GM12891 (cell line): ENCODE measurements around the gene CTNNA3.

Experiments used
- DNase-seq: peaks from one replicate; pipeline ENCODE4 v3.0.0; 2011; ENCODE audit warnings: low spot score; ENCODE audit not compliant: insufficient read length
- FAIRE-seq: peaks from 2 replicates; lab custom pipeline; 2011; peaks lifted over from hg19 to GRCh38; lab: Jason Lieb, UNC
- PAX5 ChIP-seq: IDR thresholded peaks from 2 replicates; pipeline ENCODE4 v1.6.1; 2011; ENCODE audit warnings: low read length, moderate library complexity, mild to moderate bottlenecking; ENCODE audit not compliant: insufficient read depth, severe bottlenecking
- POLR2A ChIP-seq: IDR thresholded peaks from 2 replicates; pipeline ENCODE4 v1.6.1; 2011; ENCODE audit warnings: low read depth, low read length, control low read depth
- POLR2AphosphoS5 ChIP-seq: IDR thresholded peaks from 2 replicates; pipeline ENCODE4 v1.6.1; 2011; ENCODE audit warnings: low read depth, low read length, control low read depth
- POU2F2 ChIP-seq: IDR thresholded peaks from 2 replicates; pipeline ENCODE4 v1.6.1; 2011; ENCODE audit warnings: low read depth, mild to moderate bottlenecking, control low read depth, low read length, moderate library complexity
- SPI1 ChIP-seq: IDR thresholded peaks from 2 replicates; pipeline ENCODE4 v1.6.1; 2011; ENCODE audit warnings: low read depth, low read length, control low read depth
- TAF1 ChIP-seq: IDR thresholded peaks from 2 replicates; pipeline ENCODE4 v1.6.1; 2011; ENCODE audit warnings: low read depth, low read length, control low read depth

The CTNNA3 gene

DNA sequence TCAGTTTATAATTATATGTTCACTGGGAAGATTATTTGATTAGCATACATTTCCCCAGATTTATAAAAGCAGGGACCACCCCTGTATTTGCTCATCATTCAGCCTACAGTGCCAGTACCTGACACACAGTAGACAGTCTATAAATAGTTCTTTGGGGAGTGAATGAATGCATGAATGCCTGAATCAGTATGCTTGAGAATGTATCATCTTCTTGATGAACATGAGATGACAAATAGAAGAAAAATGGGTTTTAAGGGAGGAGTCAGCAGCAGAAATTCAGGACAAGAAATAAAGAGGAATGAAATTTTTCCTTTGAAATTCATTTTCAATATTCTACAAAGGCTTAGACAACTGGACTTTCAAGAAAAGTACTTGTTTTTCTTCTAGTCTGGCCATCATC is 1066.0 kb downstream of the CTNNA3 start:
- FAIRE-seq, result no peak
- DNase-seq, result no peak
- no peak for TF ChIP-seq POLR2A
- TF ChIP-seq POU2F2, result no peak
- no peak for TF ChIP-seq TAF1
- TF ChIP-seq PAX5, result no peak
- TF ChIP-seq SPI1, result no peak
- no peak for TF ChIP-seq POLR2AphosphoS5

DNA sequence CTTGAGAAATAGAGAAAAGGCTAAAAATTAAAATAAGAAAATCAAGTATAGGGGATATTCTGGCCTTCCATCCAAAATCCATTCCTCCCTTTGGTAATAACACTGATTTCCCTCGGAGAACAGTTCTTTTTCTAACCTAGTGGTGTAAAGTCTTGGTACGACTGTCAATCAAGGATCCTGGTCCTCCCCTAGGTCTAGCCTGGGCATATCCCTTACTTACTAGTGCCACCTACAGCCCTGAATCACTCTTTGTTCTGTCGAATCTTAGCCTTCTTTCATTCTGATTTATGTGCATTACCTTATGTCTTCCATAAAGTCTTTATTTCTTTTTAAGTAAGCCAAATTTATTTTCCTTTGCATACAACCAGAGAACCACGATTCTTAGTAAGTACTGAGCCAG is 1068.8 kb downstream of the CTNNA3 start:
- DNase-seq (peak; percentile 1), FAIRE-seq (no peak)
- TF ChIP-seq TAF1 (no peak), POLR2A (no peak), PAX5 (no peak), POLR2AphosphoS5 (no peak), POU2F2 (no peak), SPI1 (no peak)

DNA sequence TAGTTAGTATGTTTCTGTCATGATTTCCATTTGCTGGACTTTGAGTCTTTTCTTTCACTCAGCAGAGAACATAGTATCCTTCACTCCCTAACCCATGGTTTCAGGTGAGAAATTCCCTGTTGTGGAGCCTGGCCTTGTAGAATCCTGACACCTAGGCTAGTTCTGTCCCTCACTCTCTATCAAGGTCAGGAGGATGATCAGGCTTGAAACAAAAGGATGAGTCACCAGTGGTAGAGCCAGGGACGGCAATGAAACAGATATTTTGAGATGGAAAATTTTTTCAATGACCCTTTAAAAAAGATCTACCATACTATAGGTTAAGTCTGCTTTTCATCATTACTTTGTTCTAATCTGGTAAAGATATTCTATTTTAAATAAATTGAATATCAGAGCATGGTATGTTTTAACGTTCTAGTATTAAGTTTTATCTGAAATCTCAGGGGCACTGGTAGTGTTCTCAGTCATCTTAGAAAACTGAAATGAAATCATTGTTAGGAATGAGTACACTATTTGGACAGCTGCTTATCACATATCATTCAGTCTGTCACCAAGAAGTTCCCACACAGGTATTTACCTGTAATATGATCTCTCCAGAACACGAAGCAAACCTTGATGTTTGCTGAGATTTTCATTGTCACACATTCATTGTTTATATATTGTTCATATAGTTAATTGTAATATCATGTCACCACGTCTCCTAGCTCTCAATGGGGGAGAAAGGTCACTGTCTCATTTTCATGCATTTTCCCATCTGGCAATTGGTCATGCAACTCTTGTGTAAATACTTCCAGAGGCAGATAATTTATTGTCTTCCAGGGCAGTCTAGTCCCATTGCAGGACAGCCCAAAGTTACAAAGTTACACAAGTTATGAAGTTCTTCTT is 1070.0 kb downstream of the CTNNA3 start:
- FAIRE-seq (no peak), DNase-seq (no peak)
- no peak for TF ChIP-seq POLR2AphosphoS5
- TF ChIP-seq TAF1, result no peak
- TF ChIP-seq SPI1, result no peak
- no peak for TF ChIP-seq PAX5
- TF ChIP-seq POU2F2, result no peak

DNA sequence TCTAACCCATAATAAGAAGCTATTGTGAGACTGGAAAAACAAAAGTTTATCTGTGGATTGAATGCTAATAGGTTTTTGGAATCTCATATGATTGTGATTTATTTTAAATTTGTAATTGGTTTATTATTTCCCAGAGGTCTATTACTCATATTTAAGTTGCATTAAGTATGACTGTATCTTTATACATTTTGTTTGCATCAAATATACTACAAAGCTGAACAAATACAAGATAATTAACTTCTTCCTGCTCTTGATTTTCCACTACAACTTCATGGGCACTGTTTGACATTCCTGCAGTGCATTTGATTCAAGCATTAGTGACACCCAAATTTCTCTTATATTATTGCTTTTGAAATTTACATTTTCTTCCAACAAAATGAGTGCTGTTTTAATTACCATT is 1073.9 kb downstream of the CTNNA3 start:
- FAIRE-seq, result no peak

DNA sequence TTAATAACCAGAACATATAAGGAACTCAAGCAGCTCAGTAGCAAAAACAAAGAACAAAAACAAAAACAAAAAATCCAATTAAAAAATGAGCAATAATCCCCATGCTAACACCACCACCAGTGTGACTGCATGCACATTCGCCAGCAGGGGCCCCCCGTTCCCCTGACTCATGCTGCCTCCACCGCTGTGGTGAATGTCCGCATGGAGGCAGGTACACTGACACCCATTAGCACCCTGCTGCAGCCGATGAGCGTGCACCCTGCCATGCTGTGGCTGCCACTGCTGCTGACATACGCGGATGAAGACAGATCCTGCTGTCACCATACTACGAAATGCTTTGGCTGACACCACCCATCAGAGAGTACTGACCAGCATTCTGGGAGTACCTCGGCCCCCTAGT is 1091.8 kb downstream of the CTNNA3 start:
- no peak for TF ChIP-seq PAX5
- no peak for TF ChIP-seq POLR2A
- no peak for TF ChIP-seq SPI1
- no peak for TF ChIP-seq POLR2AphosphoS5
- no peak for TF ChIP-seq POU2F2
- no peak for TF ChIP-seq TAF1
- no peak for FAIRE-seq
- DNase-seq, result no peak

More for the DNA sequence above, 1073.9 kb downstream of the CTNNA3 start:
- no peak for DNase-seq
- TF ChIP-seq POU2F2, result no peak
- TF ChIP-seq TAF1, result no peak
- no peak for TF ChIP-seq SPI1
- no peak for TF ChIP-seq POLR2AphosphoS5
- no peak for TF ChIP-seq PAX5
- no peak for TF ChIP-seq POLR2A

DNA sequence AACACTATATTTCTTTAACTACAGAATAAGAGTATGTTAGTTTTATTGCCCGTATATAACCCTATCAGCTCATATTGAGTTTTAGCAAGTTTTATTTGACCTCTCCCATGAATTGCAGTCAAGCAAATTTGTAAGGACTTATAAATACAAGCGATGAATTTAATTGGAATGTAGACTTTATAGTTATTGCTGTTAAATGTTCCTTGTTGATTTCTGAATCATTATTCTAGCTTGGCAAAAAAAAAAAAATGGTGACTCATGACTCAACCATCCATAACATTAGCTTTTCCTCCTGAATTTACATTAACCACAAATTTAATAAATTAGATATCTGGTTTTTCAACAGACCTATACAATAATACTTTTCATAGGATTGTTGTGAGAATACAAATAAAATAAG is 1104.1 kb downstream of the CTNNA3 start:
- no peak for DNase-seq
- TF ChIP-seq POLR2AphosphoS5 (no peak), POLR2A (no peak), TAF1 (no peak), PAX5 (no peak), SPI1 (no peak), POU2F2 (no peak)
- FAIRE-seq, result no peak

DNA sequence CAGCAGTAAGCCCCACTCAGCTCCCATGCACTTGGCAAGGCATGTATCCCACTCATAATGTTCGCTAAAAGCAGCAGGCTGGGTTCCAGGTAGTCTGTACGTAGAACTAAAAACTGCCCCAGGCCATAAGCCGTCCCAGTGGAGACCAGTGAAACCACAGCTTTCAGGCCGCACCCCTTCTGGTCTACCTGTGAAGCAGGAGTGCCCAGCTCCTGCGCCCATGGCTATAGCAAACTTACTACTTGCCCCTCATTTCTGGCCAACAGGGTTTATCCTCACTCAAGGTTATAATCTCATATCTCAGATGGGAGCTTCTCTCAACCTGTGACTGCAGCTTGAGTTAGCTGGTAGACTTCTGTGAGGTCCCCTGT is 1108.3 kb downstream of the CTNNA3 start:
- DNase-seq, result no peak
- TF ChIP-seq TAF1, result no peak
- TF ChIP-seq SPI1, result no peak
- FAIRE-seq, result no peak

DNA sequence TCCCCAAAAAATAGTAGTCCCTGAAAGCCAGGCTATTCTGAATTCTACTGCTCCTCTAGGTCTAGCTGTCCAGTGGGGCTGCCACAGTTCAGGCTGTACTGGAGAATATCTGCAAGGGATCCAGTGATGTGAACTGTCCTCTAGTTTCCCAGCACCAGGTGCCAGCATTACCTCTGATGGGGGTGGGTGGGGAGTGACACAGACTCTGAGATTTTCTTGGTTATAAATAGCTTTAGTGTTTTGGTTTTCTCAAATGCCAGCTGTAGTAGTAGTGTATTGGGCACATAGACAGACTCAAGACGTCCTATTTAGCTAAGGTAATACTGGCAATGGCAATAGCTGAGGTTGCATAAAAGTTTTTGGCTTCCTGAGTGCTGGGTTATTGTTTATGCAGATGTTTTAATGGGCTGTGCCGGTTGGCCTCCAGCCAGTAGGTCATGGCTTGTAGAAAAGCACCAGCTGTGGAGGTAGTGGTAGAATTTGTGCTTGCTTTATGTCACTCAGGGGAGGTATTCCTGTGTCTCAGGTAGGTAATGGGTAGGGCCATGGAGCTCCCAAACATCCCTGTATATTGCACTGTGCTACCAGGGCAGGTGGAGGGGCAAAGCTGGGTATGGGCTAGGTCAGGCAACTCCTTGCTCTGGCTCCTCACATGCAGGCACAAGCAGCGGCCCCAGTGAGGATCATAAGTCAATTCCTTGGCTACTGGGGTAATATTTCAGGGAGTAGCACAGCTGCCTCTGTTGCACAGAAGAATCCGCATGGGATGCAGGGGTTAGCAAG is 1108.9 kb downstream of the CTNNA3 start:
- TF ChIP-seq POU2F2, result no peak
- TF ChIP-seq SPI1, result no peak
- no peak for TF ChIP-seq POLR2A
- no peak for TF ChIP-seq PAX5
- TF ChIP-seq TAF1, result no peak
- TF ChIP-seq POLR2AphosphoS5, result no peak
- FAIRE-seq, result no peak
- DNase-seq, result no peak

DNA sequence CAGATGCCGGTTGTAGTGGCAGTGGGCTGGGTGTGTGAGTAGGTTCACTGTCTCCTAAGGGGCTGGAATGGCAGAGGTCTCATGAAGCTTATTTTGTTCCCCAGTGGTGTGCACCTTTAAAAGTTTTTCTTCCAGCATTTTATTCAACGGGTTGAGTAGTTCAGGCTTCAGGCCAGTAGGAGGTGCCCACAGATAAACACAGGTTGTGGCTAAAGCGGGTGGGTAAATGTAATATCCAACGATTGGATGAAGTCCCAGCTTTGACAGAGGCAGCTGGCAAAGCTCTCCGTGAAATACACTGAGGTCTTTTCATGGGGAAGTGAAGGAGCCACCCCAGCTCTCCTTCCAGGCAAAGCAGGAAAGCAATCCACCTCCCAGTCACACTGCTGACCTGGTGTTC is 1109.9 kb downstream of the CTNNA3 start:
- DNase-seq (no peak), FAIRE-seq (no peak)
- TF ChIP-seq PAX5 (no peak), SPI1 (no peak), POU2F2 (no peak), POLR2AphosphoS5 (no peak), POLR2A (no peak), TAF1 (no peak)

DNA sequence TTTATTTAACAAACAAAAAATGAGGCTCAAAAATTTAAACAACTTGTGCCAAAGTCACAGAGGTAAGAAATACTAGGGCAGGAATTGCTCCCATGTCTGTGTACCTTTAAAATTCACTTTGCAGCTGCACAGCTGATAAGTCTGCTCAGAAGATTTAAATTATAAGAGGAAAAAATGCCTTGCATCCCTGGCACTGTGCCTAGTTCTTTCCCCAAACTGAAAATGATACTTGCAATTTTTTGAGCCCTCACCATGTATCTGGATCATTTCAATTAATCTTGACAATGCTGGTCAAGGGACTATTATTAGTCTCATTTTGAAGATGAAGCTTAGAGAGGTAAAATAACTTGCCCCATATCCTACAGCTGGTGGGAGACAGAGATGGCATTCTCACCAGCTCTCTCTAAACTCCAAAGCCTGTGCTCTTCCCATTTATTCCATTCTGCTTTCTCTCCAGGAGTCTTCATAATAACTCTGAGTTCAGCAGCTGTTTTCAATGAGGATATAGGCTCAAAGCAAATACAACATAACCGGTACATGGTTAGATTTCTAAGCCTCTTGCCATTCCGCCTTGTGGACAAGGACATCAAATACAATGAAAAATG is 1120.6 kb downstream of the CTNNA3 start:
- TF ChIP-seq PAX5 (no peak), POLR2A (no peak)
- FAIRE-seq (no peak), DNase-seq (no peak)
